T-helper 17 cell (primary cell): ENCODE results near the gene CPO. TPM values are rescaled to one million over a fixed set of nuclear protein-coding genes. Genes with fewer than 3 reads are reported as not detected.

Experiments
- ATAC-seq: fragments of 150-1000 bp; cut with Tn5 transposase; 2 replicates; pipeline ENCODE4 v1.10.0; 2021; ENCODE audit warnings: mild to moderate bottlenecking, moderate library complexity
- DNase-seq, 3 donors: peaks; one replicate each; pipeline versions ENCODE4 v3.0.0 to v3.0.0-alpha.2; 2020 to 2021
- H3K9me3 ChIP-seq: one replicate; pipeline ENCODE4 v1.7.0; 2013; ENCODE audit warnings: low read length, mild to moderate bottlenecking; ENCODE audit not compliant: control insufficient read depth, poor library complexity, severe bottlenecking
- H3K27ac Mint-ChIP-seq: one replicate; pipeline ENCODE4 v1.8.0; 2022; ENCODE audit warnings: mild to moderate bottlenecking, moderate library complexity, mixed read lengths
- H3K27me3 Mint-ChIP-seq: one replicate; pipeline ENCODE4 v1.8.0; 2022; ENCODE audit warnings: mixed read lengths
- H3K36me3 Mint-ChIP-seq: one replicate; pipeline ENCODE4 v1.8.0; 2022; ENCODE audit warnings: low read depth, mixed read lengths
- H3K4me1 Mint-ChIP-seq: one replicate; pipeline ENCODE4 v1.8.0; 2022; ENCODE audit warnings: mild to moderate bottlenecking, mixed read lengths
- H3K4me3 Mint-ChIP-seq: one replicate; pipeline ENCODE4 v1.8.0; 2022; ENCODE audit warnings: mild to moderate bottlenecking, moderate library complexity, mixed read lengths
- total RNA-seq, 4 donors: library from RNA in 2 of 4; stranded (reverse) in 2 of 4; gene quantifications; one replicate each; pipeline ENCODE4 v1.2.3 and lab custom pipeline; 2022 to 2026

The CPO gene
- total RNA-seq, 2 donors from 2014 or later: 0.22 TPM; not detected in 1

- Mint-ChIP-seq H3K36me3 (no peaks in the 10 kb centered on the region), H3K27me3 (peaks cover 16% of the 10 kb centered on the region), H3K27ac (no peak overlapping the region), H3K4me3 (no peak overlapping the region), H3K4me1 (peaks cover 11% of the 10 kb centered on the region)
- H3K9me3 ChIP-seq: no peaks in the 10 kb centered on the region
- no peak for DNase-seq
- ATAC-seq: no peak
Measured at GRCh38 chr2:206981086-206981674, 41.9 kb downstream of the CPO start.

- peaks cover 11% of the 10 kb centered on the region for H3K4me1 Mint-ChIP-seq
- no peak overlapping the region for H3K27ac Mint-ChIP-seq
- DNase-seq (peak; percentile 10 to 19 (median 12)), ATAC-seq (no peak)
- no peaks in the 10 kb centered on the region for H3K9me3 ChIP-seq
- H3K27me3 Mint-ChIP-seq: peaks cover 16% of the 10 kb centered on the region
- no peaks in the 10 kb centered on the region for H3K36me3 Mint-ChIP-seq
- no peak overlapping the region for H3K4me3 Mint-ChIP-seq
Measured at GRCh38 chr2:206981739-206982340, 42.5 kb downstream of the CPO start.

GRCh38 chr2:206982360-206982955 is 43.1 kb downstream of the CPO start:
- no peaks in the 10 kb centered on the region for H3K36me3 Mint-ChIP-seq
- no peak overlapping the region for H3K4me3 Mint-ChIP-seq
- DNase-seq: no peak
- H3K27ac Mint-ChIP-seq: no peak overlapping the region
- peaks cover 16% of the 10 kb centered on the region for H3K27me3 Mint-ChIP-seq
- H3K9me3 ChIP-seq: no peaks in the 10 kb centered on the region
- peaks cover 11% of the 10 kb centered on the region for H3K4me1 Mint-ChIP-seq
- ATAC-seq: no peak

- no peaks in the 10 kb centered on the region for H3K36me3 Mint-ChIP-seq
- peaks cover 11% of the 10 kb centered on the region for H3K4me1 Mint-ChIP-seq
- DNase-seq: no peak
- H3K27me3 Mint-ChIP-seq: peaks cover 16% of the 10 kb centered on the region
- no peaks in the 10 kb centered on the region for H3K9me3 ChIP-seq
- no peak overlapping the region for H3K4me3 Mint-ChIP-seq
- ATAC-seq: no peak
- no peak overlapping the region for H3K27ac Mint-ChIP-seq
Measured at GRCh38 chr2:206983161-206983859, 44.0 kb downstream of the CPO start.

GRCh38 chr2:206984206-206984605 is 44.9 kb downstream of the CPO start:
- H3K4me1 Mint-ChIP-seq: peaks cover 13% of the 10 kb centered on the region
- no peaks in the 10 kb centered on the region for H3K36me3 Mint-ChIP-seq
- H3K4me3 Mint-ChIP-seq: no peak overlapping the region
- H3K27me3 Mint-ChIP-seq: peaks cover 12% of the 10 kb centered on the region
- no peak for DNase-seq
- ATAC-seq: no peak
- no peak overlapping the region for H3K27ac Mint-ChIP-seq
- H3K9me3 ChIP-seq: no peaks in the 10 kb centered on the region

GRCh38 chr2:206986943-206987342 is 47.6 kb downstream of the CPO start:
- no peak overlapping the region for H3K27ac Mint-ChIP-seq
- no peak for ATAC-seq

GRCh38 chr2:206987810-206988209 is 48.5 kb downstream of the CPO start:
- Mint-ChIP-seq H3K36me3 (no peaks in the 10 kb centered on the region), H3K4me1 (peaks cover 8% of the 10 kb centered on the region), H3K27ac (no peak overlapping the region), H3K27me3 (peaks cover 12% of the 10 kb centered on the region), H3K4me3 (no peak overlapping the region)
- ATAC-seq (no peak), DNase-seq (no peak)
- H3K9me3 ChIP-seq: no peaks in the 10 kb centered on the region

More at GRCh38 chr2:206986943-206987342, 47.6 kb downstream of the CPO start:
- no peaks in the 10 kb centered on the region for H3K9me3 ChIP-seq
- Mint-ChIP-seq H3K36me3 (no peaks in the 10 kb centered on the region), H3K4me3 (no peak overlapping the region), H3K27me3 (peaks cover 9% of the 10 kb centered on the region), H3K4me1 (peaks cover 14% of the 10 kb centered on the region)
- DNase-seq: no peak

GRCh38 chr2:206988884-206989283 is 49.6 kb downstream of the CPO start:
- peak overlapping the region; percentile 4 for H3K4me3 Mint-ChIP-seq
- H3K9me3 ChIP-seq: no peaks in the 10 kb centered on the region
- H3K27me3 Mint-ChIP-seq: peaks cover 16% of the 10 kb centered on the region
- H3K36me3 Mint-ChIP-seq: no peaks in the 10 kb centered on the region
- H3K27ac Mint-ChIP-seq: no peak overlapping the region
- peaks cover 6% of the 10 kb centered on the region for H3K4me1 Mint-ChIP-seq
- DNase-seq (no peak), ATAC-seq (no peak)

- H3K9me3 ChIP-seq: no peaks in the 10 kb centered on the region
- H3K27ac Mint-ChIP-seq: no peak overlapping the region
- ATAC-seq (no peak), DNase-seq (no peak)
- no peaks in the 10 kb centered on the region for H3K36me3 Mint-ChIP-seq
- H3K4me3 Mint-ChIP-seq: peak overlapping the region; percentile 4
- H3K4me1 Mint-ChIP-seq: peaks cover 6% of the 10 kb centered on the region
- H3K27me3 Mint-ChIP-seq: peaks cover 18% of the 10 kb centered on the region
Measured at GRCh38 chr2:206989311-206989710, 50.0 kb downstream of the CPO start.

GRCh38 chr2:206990360-206990759 is 51.0 kb downstream of the CPO start:
- H3K9me3 ChIP-seq: no peaks in the 10 kb centered on the region
- H3K27me3 Mint-ChIP-seq: peaks cover 18% of the 10 kb centered on the region
- H3K4me3 Mint-ChIP-seq: no peak overlapping the region
- H3K27ac Mint-ChIP-seq: no peak overlapping the region
- DNase-seq (no peak), ATAC-seq (no peak)
- H3K36me3 Mint-ChIP-seq: no peaks in the 10 kb centered on the region
- H3K4me1 Mint-ChIP-seq: peaks cover 6% of the 10 kb centered on the region

GRCh38 chr2:206991070-206991469 is 51.8 kb downstream of the CPO start:
- no peaks in the 10 kb centered on the region for H3K36me3 Mint-ChIP-seq
- no peak overlapping the region for H3K4me3 Mint-ChIP-seq
- H3K9me3 ChIP-seq: no peaks in the 10 kb centered on the region
- no peak for ATAC-seq
- no peak overlapping the region for H3K27ac Mint-ChIP-seq
- peaks cover 18% of the 10 kb centered on the region for H3K27me3 Mint-ChIP-seq
- DNase-seq: no peak
- peaks cover 6% of the 10 kb centered on the region for H3K4me1 Mint-ChIP-seq

- H3K4me1 Mint-ChIP-seq: peaks cover 6% of the 10 kb centered on the region
- peaks cover 18% of the 10 kb centered on the region for H3K27me3 Mint-ChIP-seq
- H3K9me3 ChIP-seq: no peaks in the 10 kb centered on the region
- no peak overlapping the region for H3K27ac Mint-ChIP-seq
- DNase-seq (no peak), ATAC-seq (no peak)
- no peaks in the 10 kb centered on the region for H3K36me3 Mint-ChIP-seq
- H3K4me3 Mint-ChIP-seq: no peak overlapping the region
Measured at GRCh38 chr2:206993396-206993911, 54.1 kb downstream of the CPO start.

- no peaks in the 10 kb centered on the region for H3K9me3 ChIP-seq
- H3K27me3 Mint-ChIP-seq: peaks cover 18% of the 10 kb centered on the region
- ATAC-seq (no peak), DNase-seq (no peak)
- H3K27ac Mint-ChIP-seq: no peak overlapping the region
- H3K4me3 Mint-ChIP-seq: no peak overlapping the region
- peaks cover 6% of the 10 kb centered on the region for H3K4me1 Mint-ChIP-seq
- H3K36me3 Mint-ChIP-seq: no peaks in the 10 kb centered on the region
Measured at GRCh38 chr2:206993964-206994363, 54.6 kb downstream of the CPO start.
